K562 (cell line): Measurements from ENCODE around the gene DGUOK. TPM values are rescaled to one million over a fixed set of nuclear protein-coding genes. Genes with fewer than 3 reads are reported as not detected.

ENCODE experiments used
- ATAC-seq: fragments of 200-7000 bp; cut with Tn5 transposase; 3 replicates; pipeline ENCODE4 v1.9.1; 2020; ENCODE audit warnings: moderate library complexity
- BruUV-seq: library from RNA; stranded (reverse); fragments of 400-500 nt; replicated peaks from 2 replicates; lab custom pipeline; 2021; lab: Mats Ljungman, UMichigan
- CTCF ChIA-PET: fragments of 300-600 bp; formaldehyde crosslinking; extraction: SDS; loops from one replicate; lab custom pipeline; 2021; ENCODE audit warnings: low intra/inter-chr PET ratio; lab: Yijun Ruan, JAX
- POLR2A ChIA-PET: fragments of 300-600, 350-650 bp; sonication (Branson Sonifier 250); formaldehyde crosslinking; extraction: SDS; loops from one replicate; lab custom pipeline; 2021; ENCODE audit warnings: antibody characterized with exemption, inconsistent platforms; lab: Yijun Ruan, JAX
- DNase-seq, 4 experiments: peaks; one replicate each; pipeline versions ENCODE4 v3.0.0 to v3.0.0-alpha.2; 2011 to 2018; ENCODE audit warnings: low spot score in 3 of 4, mixed read lengths in 3 of 4; ENCODE audit errors: extremely low read depth in 1 of 4
- FAIRE-seq: peaks from 2 replicates; lab custom pipeline; 2011; peaks lifted over from hg19 to GRCh38; lab: Jason Lieb, UNC
- H2AFZ ChIP-seq: 2 replicates; pipeline ENCODE4 v1.6.0; 2011; ENCODE audit warnings: low read depth, low read length, control low read depth, inconsistent platforms
- H3K27ac ChIP-seq: fragments of 200-600 bp; 3 replicates; pipeline ENCODE4 v1.8.0; 2011; ENCODE audit warnings: low read depth, mild to moderate bottlenecking, control low read depth, inconsistent platforms, low read length, moderate library complexity, mixed read lengths; ENCODE audit errors: extremely low read depth
- H3K27me3 ChIP-seq, 2 experiments: fragments of 300-600 bp in 1 of 2; 2 replicates in 1 of 2; 3 replicates in 1 of 2; pipeline versions ENCODE4 v1.6.0 to v1.8.0; 2011; ENCODE audit warnings: inconsistent platforms in 2 of 2, low read length in 2 of 2, mild to moderate bottlenecking in 1 of 2, mixed read lengths in 1 of 2, moderate library complexity in 1 of 2; ENCODE audit not compliant: control insufficient read depth in 2 of 2, insufficient read depth in 2 of 2
- H3K36me3 ChIP-seq: fragments of 300-600 bp; 3 replicates; pipeline ENCODE4 v1.8.0; 2011; ENCODE audit warnings: mild to moderate bottlenecking, low read length, inconsistent platforms; ENCODE audit not compliant: control insufficient read depth, insufficient read depth
- H3K4me1 ChIP-seq, 2 experiments: fragments of 200-600 bp in 1 of 2; replicated peaks in 1 of 2; 2 replicates in 1 of 2; 3 replicates in 1 of 2; pipeline versions ENCODE4 v1.5.1 to v1.8.0; 2011; ENCODE audit warnings: inconsistent platforms in 2 of 2, low read length in 2 of 2, mild to moderate bottlenecking in 1 of 2, mixed read lengths in 1 of 2, moderate library complexity in 1 of 2; ENCODE audit not compliant: control insufficient read depth in 2 of 2, insufficient read depth in 2 of 2
- H3K4me2 ChIP-seq: 2 replicates; pipeline ENCODE4 v1.6.1; 2011; ENCODE audit warnings: low read length, control low read depth, inconsistent platforms, mixed read lengths; ENCODE audit not compliant: insufficient read depth
- H3K4me3 ChIP-seq: fragments of 200-600 bp; sonication (generic), shearing (Covaris generic); 2 replicates; pipeline ENCODE4 v1.5.1; 2016; ENCODE audit warnings: control low read depth, inconsistent platforms
- H3K79me2 ChIP-seq: fragments of 200-600 bp; 3 replicates; pipeline ENCODE4 v1.8.0; 2011; ENCODE audit warnings: low read length, inconsistent platforms; ENCODE audit not compliant: control insufficient read depth, insufficient read depth
- H3K9ac ChIP-seq, 2 experiments: 2 replicates each; pipeline versions ENCODE4 v1.6.0 to v1.6.1; 2011; ENCODE audit warnings: low read depth in 2 of 2, low read length in 2 of 2, control low read depth in 1 of 2, inconsistent platforms in 1 of 2, mild to moderate bottlenecking in 1 of 2, mixed read lengths in 1 of 2; ENCODE audit not compliant: insufficient read depth in 1 of 2
- H3K9me1 ChIP-seq: one replicate; pipeline ENCODE4 v1.6.0; 2011; ENCODE audit warnings: inconsistent platforms, mild to moderate bottlenecking, low read length, moderate library complexity; ENCODE audit not compliant: control insufficient read depth, insufficient read depth
- H3K9me3 ChIP-seq: replicated peaks from 2 replicates; pipeline ENCODE4 v1.5.1; 2011; ENCODE audit warnings: low read depth, low read length, inconsistent platforms; ENCODE audit not compliant: control insufficient read depth, insufficient read depth
- H4K20me1 ChIP-seq: replicated peaks from 2 replicates; pipeline ENCODE4 v1.6.1; 2011; ENCODE audit warnings: low read length, inconsistent platforms, mixed read lengths; ENCODE audit not compliant: control insufficient read depth, insufficient read depth
- KAT7 ChIP-seq: sonication (generic); formaldehyde crosslinking; IDR thresholded peaks from 2 replicates; pipeline ENCODE4 v1.8.0; 2022; ENCODE audit warnings: missing genetic modification reagents, mild to moderate bottlenecking, borderline replicate concordance
- POLR2G ChIP-seq: fragments of 200-400 bp; formaldehyde crosslinking; IDR thresholded peaks from 2 replicates; pipeline ENCODE4 v1.6.1; 2017; ENCODE audit warnings: low read depth, mild to moderate bottlenecking, antibody characterized with exemption, low read length, moderate library complexity
- SPI1 ChIP-seq: IDR thresholded peaks from 2 replicates; pipeline ENCODE4 v1.6.1; 2011; ENCODE audit warnings: low read depth, low read length, control low read depth, borderline replicate concordance
- ZNF740 ChIP-seq, 3 experiments: fragments of 200-800 bp in 1 of 3; sonication (Bioruptor generic) in 1 of 3; sonication (generic) in 1 of 3; formaldehyde crosslinking in 1 of 3; IDR thresholded peaks; 2 replicates each; pipeline versions ENCODE4 v1.6.1 to v1.8.0; 2016 to 2022; ENCODE audit warnings: mild to moderate bottlenecking in 2 of 3, missing compliant biosample characterization in 2 of 3, missing genetic modification characterization in 2 of 3, missing genetic modification reagents in 1 of 3
- WGBS: fragments of 100-300 bp; shearing (Covaris generic); methylation state at CpG from one replicate; pipeline ENCODE4 v1.1.6; 2016; ENCODE audit warnings: low coverage, mixed read lengths; ENCODE audit not compliant: insufficient coverage; ENCODE audit errors: missing lambda C conversion rate; 5-methylcytosine and 5-hydroxymethylcytosine counted together
- in situ Hi-C: fragments of 300-500 bp; cut with MboI; formaldehyde crosslinking; loops from 4 replicates; pipeline ENCODE4 v1.15.0; 2018; ENCODE audit warnings: inconsistent platforms, mixed read lengths
- intact Hi-C: fragments of 100-400 bp; cut with micrococcal nuclease; formaldehyde crosslinking; loops from 2 replicates; pipeline ENCODE4 v1.14.2; 2022
- polyA plus RNA-seq, 8 experiments: library from polyadenylated mRNA; depleted of rRNA in 4 of 8; stranded (reverse) in 5 of 8; unstranded in 3 of 8; fragments of >200 nt; fragmentation: Nextera tagmentation in 2 of 8; fragmentation: Illumina TruSeq in 1 of 8; extraction: Ambion mirVana in 2 of 8; extraction: Trizol in 1 of 8; gene quantifications; 2 replicates each; pipeline versions ENCODE4 v1.2.1 to v1.2.3, GENCODE V29; 2011 to 2014; ENCODE audit warnings: inconsistent platforms in 1 of 8, missing spikeins in 1 of 8
- total RNA-seq, 7 experiments: library from RNA; depleted of rRNA in 6 of 7; stranded (reverse); fragments of >200 nt in 6 of 7; fragmentation: Illumina TruSeq in 2 of 7; extraction: Trizol in 2 of 7; gene quantifications; 2 replicates each; pipeline versions ENCODE4 v1.2.1 to v1.2.3, GENCODE V29; 2011 to 2021; ENCODE audit warnings: low replicate concordance in 1 of 7

DGUOK gene
- total and polyA plus RNA-seq, 9 of the 15 experiments (the other 6 are each of a cell fraction or from before 2014, with no cell fraction given), result 67.0 to 288 (median 126) TPM

- TF ChIP-seq ZNF740 (CRISPR knock-in tag; IDR thresholded peaks at IDR 0.05) (no peak), ZNF740 (tag; IDR thresholded peaks at IDR 0.05) (no peak), KAT7 (no peak)
Observed at GRCh38 chr2:73972846-73973245, 46.2 kb downstream of the DGUOK start (continued).

- intact Hi-C loops (no loop called here), in situ Hi-C loops (no loop called here)
- H2AFZ ChIP-seq, result no peak overlapping the region
- H3K4me1 ChIP-seq, result peaks cover 26 to 41% of the 10 kb centered on the region in 2 experiments
- H3K4me3 ChIP-seq, result no peak overlapping the region
- H3K4me2 ChIP-seq, result no peak overlapping the region
- no peaks in the 10 kb centered on the region for H4K20me1 ChIP-seq
- ChIA-PET CTCF (no interaction called here), POLR2A (interaction anchor here (0.6 to 1.7 kb wide), 3 partner anchors 12 to 206 kb away, joined by 3 to 8 read pairs (median 3); no protein-coding TSS in a partner anchor)
- H3K36me3 ChIP-seq, result peaks cover 2% of the 10 kb centered on the region; the same call in 1 of the 3 replicates
- H3K79me2 ChIP-seq, result peaks cover 18% of the 10 kb centered on the region; the same call in 1 of the 3 replicates
- no peak for ATAC-seq
- BruUV-seq, result no TSS peak
- FAIRE-seq, result no peak
- H3K9me1 ChIP-seq, result no peaks in the 10 kb centered on the region
- TF ChIP-seq POLR2G, result no peak
- 0 out of 2 replicates have a peak, but pooled peaks have one; percentile 18 for TF ChIP-seq SPI1
- 85% methylated on average over 3 of the region's 3 CpGs for WGBS
- no peak overlapping the region for H3K27ac ChIP-seq
- DNase-seq, result no peak
- no peaks in the 10 kb centered on the region for H3K27me3 ChIP-seq
- H3K9ac ChIP-seq, result no peak overlapping the region
- H3K9me3 ChIP-seq, result no peaks in the 10 kb centered on the region
Observed at GRCh38 chr2:73975731-73976130, 49.1 kb downstream of the DGUOK start.
